LNCaP clone FGC (cell line): ENCODE data around the gene PDE11A.
A peak's percentile ranks its signal among the peaks of the same experiment; 100 is the strongest.

Experiments used
- DNase-seq: peaks from one replicate; pipeline ENCODE4 v3.0.0-alpha.2; 2011; ENCODE audit warnings: low read depth
- H3K4me3 ChIP-seq: 2 replicates; pipeline ENCODE4 v1.5.1; 2011; ENCODE audit warnings: mild to moderate bottlenecking, low read depth, low read length, control low read depth
- TF ChIP-seq, protein P1 (sequence below): IDR thresholded peaks from 2 replicates; pipeline ENCODE4 v1.5.1; 2012; ENCODE audit warnings: mild to moderate bottlenecking; ENCODE audit not compliant: control insufficient read depth, insufficient read depth; ENCODE audit errors: extremely low read depth

The PDE11A gene

DNA sequence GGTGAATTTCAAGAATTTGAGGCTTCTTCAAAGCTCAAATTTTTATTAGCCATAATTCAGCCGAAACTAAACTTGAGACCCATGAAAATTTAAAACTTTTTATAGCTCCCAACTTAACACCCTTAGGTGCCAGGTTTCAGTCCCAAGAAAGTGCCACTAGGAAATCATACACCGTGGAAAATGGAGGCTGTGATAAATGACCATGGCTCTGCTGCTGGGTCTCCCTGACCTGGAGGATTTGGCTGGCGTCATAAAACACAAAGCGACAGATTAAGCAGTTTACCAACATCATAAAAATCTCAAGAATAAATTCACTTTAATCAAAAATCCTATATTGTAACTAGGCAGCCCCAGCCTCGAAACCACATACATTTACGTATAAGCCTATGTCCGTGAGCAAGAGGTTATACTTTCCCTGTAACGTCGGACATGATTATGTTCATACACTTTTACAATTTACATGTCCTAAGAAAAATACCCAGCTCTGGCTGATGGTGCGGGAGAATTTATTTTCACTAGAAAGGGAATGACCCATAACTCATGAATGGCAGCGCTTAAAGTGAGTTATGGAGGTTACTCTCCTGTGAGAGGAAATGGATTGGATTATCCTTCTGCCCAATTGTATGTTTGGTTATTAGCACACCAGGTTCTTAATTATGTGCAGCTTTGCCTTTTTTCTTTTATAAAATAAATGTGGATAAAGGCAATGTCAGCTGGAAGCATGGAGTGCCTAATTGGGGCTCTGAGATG, 350.6 kb downstream of the PDE11A start:
- no peak for DNase-seq
- TF ChIP-seq, protein P1, sequence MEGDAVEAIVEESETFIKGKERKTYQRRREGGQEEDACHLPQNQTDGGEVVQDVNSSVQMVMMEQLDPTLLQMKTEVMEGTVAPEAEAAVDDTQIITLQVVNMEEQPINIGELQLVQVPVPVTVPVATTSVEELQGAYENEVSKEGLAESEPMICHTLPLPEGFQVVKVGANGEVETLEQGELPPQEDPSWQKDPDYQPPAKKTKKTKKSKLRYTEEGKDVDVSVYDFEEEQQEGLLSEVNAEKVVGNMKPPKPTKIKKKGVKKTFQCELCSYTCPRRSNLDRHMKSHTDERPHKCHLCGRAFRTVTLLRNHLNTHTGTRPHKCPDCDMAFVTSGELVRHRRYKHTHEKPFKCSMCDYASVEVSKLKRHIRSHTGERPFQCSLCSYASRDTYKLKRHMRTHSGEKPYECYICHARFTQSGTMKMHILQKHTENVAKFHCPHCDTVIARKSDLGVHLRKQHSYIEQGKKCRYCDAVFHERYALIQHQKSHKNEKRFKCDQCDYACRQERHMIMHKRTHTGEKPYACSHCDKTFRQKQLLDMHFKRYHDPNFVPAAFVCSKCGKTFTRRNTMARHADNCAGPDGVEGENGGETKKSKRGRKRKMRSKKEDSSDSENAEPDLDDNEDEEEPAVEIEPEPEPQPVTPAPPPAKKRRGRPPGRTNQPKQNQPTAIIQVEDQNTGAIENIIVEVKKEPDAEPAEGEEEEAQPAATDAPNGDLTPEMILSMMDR: no peak

DNA sequence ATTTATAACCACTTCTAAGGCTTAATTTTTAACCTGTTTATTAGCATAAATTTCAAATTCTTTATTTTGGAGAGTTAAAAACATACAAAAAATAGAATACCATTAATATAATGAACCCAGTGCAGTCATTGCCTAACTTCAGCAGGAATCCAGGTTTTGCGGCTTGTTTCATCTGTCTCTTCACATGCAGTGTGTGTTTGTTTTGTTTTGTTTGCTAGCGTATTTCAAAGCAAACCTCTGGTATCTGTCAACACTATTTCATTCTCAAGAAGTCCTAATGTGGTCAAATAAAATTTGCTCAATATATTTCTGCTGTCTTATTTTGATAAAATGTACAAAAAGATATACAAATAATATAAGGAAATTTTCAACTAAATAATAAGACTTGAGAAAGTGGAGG, 351.5 kb downstream of the PDE11A start:
- peak; percentile 8 for DNase-seq
- no peak overlapping the region for H3K4me3 ChIP-seq
- TF ChIP-seq, protein P1: no peak

More for the DNA sequence above, 350.6 kb downstream of the PDE11A start:
- no peak overlapping the region for H3K4me3 ChIP-seq

DNA sequence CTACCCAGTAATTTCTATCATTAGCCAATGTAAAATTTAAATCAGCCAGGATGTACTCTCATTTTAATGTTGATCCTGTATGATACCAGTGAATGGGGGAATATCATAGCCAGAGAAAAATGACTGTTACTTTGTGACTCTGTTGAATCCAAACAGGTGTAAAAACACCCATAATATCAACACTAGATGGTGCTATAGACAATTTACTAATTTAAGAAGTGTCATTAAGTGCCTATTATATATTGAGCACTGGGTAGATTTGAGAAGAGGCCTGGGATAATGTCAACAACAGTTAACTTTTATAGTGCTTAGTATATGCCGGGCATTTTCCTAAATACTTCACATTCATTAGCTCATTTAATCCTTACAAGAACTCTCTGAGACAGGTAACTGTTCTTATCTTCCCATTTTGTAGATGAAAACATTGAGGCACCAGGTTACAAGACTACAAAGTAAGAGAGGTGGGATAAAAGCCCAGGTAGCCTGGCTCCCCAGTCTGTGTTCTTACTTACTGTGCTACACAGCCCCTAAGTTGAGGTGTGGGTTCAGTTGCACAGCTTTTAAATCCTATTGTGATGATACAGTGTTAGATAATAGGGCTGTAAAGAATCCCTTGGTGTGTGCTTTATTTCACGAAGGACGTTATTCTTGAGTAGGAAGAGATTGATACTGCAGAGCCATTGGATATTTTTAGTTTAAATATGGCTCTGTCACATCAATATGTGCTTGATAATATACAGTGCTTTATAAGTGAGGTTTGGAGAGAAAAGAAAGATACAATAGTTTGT, 354.6 kb downstream of the PDE11A start:
- no peak for DNase-seq
- TF ChIP-seq, protein P1: no peak
- no peak overlapping the region for H3K4me3 ChIP-seq

DNA sequence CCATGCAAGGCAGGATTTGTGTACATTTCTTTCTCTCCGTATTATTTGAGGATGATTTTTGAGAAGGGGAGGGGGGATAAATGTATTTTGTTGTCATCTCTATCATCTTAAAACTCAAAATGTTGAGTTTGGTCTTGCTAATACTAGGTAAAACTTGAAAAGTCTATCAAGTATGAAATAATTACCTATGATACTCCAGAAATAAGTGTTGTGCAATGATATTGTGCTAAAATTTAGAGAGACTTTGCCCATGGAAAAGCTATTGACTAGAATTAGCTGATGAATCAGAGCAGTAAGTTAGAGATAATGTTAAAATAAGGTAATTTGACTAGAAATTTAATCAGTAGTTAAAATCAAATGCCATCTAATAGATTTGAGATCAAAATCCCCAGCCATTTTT, 356.1 kb downstream of the PDE11A start:
- no peak overlapping the region for H3K4me3 ChIP-seq
- TF ChIP-seq, protein P1: no peak
- no peak for DNase-seq

DNA sequence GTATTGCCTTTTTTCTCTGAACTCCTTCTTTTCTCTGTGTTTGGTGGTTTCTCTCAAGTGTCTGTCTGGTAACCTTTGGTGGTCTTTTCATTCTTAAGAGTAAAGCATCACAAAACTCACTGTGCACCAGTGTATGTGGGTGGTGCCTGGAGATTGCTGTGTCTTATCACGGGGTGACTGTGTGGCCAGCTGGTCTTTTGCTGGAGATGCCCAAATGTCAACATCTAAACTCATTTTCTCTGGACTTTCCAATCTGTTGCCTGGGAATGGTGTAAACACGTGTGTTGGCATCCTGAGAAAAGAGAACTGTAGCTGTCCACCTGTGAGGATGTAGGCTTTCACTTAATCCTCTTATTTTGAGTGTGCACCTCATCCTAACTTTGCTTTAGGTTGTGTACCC, 356.8 kb downstream of the PDE11A start:
- no peak for DNase-seq
- H3K4me3 ChIP-seq: no peak overlapping the region
- TF ChIP-seq, protein P1: no peak

DNA sequence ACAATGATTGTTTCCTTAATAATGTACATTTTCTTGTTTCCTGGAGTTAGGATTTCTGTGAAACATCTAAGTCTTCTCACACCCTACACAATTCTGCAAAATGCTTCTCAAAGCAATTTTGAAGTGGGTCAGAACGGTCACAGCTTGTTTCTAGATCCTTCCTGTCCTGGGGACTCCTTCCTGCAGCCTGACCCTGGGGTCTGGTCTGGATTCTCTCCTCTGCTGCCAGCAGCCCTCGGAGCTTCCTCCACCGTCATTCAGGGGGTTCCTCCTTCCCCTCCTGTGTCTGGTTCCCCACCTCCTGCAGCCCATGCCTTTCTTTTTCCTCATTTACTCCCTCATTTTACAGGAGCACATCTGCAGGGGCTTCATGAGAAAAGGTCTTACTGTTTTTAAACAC, 357.9 kb downstream of the PDE11A start:
- no peak for DNase-seq
- TF ChIP-seq, protein P1: no peak

More for the DNA sequence above, 357.9 kb downstream of the PDE11A start:
- H3K4me3 ChIP-seq: no peak overlapping the region
